ENCODE data around the gene CLSTN2.
A peak's percentile ranks its signal among the peaks of the same experiment; 100 is the strongest.

Gene CLSTN2

DNA sequence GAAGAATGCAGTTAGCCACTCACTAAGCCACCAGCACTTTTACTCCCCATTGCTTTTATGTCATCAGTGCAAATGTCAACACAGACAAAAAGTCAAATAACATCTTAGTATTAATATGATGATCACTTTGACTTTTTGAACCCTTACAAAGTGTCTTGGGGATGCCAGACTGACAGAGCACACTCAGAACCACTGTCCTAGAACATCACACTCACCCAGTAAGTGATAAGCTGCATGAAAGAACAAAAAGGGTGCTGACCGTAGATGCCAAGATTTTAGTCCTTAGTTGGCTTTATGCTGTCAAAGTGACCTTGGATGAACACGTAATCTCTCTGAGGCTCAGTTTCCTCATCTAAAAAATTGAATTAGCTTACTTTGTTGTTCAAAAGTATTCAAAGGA, 463.4 kb downstream of the CLSTN2 start:
- Histone ChIP-seq H2AFZ (ENCODE audit: insufficient read depth, low read length, poor library complexity) (no peak overlapping the region), H2AK5ac (ENCODE audit: low read length) (no peak overlapping the region), H3K9ac (ENCODE audit: low read length) (no peak overlapping the region), H3K27me3 (ENCODE audit: insufficient read depth, low read length) (no peaks in the 10 kb centered on the region), H4K12ac (ENCODE audit: low read depth, low read length) (no peak overlapping the region), H2BK5ac (ENCODE audit: low read depth, low read length, poor library complexity) (no peak overlapping the region), H3K36me3 (ENCODE audit: control insufficient read depth in 1 of 2, insufficient read depth in 2 of 2, low read length in 2 of 2) (no peaks in the 10 kb centered on the region), H3K4ac (ENCODE audit: low read depth, low read length) (no peak overlapping the region), H3K27ac (ENCODE audit: low read depth, low read length) (no peak overlapping the region), H4K91ac (ENCODE audit: low read depth, low read length) (no peak overlapping the region), H3K18ac (ENCODE audit: low read length) (no peak overlapping the region), H2BK12ac (ENCODE audit: low read length) (no peak overlapping the region), H3K4me3 (ENCODE audit: low read depth, low read length) (no peak overlapping the region), H3K4me1 (ENCODE audit: control insufficient read depth in 1 of 2, insufficient read depth in 2 of 2, low read length in 2 of 2) (no peaks in the 10 kb centered on the region), H3K79me1 (ENCODE audit: low read length) (no peaks in the 10 kb centered on the region), H3K4me2 (ENCODE audit: low read length) (no peak overlapping the region), H3K9me3 (ENCODE audit: insufficient read depth, low read depth, low read length) (peaks cover under 1% of the 10 kb centered on the region), H3K79me2 (ENCODE audit: control insufficient read depth, insufficient read depth, low read length, poor library complexity) (no peaks in the 10 kb centered on the region), H2BK120ac (ENCODE audit: insufficient read depth, low read length, poor library complexity) (no peak overlapping the region), H4K8ac (ENCODE audit: low read depth, low read length) (no peak overlapping the region), H3K14ac (ENCODE audit: low read length) (no peak overlapping the region), H3K23ac (ENCODE audit: low read length) (no peak overlapping the region)
- no peak for DNase-seq
- WGBS (ENCODE audit: extremely low coverage, insufficient coverage, insufficient read length), result no CpG with 5 or more reads among the region's 2 CpGs

DNA sequence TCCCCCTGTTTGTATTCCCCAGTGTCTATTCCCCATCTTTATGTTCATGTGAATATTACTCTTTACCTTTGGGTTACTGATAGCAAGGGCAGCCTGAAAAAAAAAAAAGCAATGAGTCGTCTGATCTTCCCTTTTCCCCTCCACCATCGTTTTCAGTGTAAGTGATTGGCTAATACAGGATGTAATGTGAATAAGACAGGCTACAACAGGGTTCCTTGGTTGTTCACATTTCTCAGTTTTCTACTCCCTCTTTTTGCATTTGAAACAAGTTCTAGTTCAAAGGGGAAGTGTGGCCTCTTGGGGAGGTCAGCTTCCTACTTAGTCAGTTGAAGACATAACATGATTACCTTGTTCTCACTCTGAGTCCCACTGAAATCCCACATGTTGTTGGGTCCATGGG, 464.9 kb downstream of the CLSTN2 start:
- Histone ChIP-seq H3K79me2 (ENCODE audit: control insufficient read depth, insufficient read depth, low read length, poor library complexity) (no peaks in the 10 kb centered on the region), H2AK5ac (ENCODE audit: low read length) (no peak overlapping the region), H4K12ac (ENCODE audit: low read depth, low read length) (no peak overlapping the region), H2BK12ac (ENCODE audit: low read length) (no peak overlapping the region), H3K27ac (ENCODE audit: low read depth, low read length) (no peak overlapping the region), H4K8ac (ENCODE audit: low read depth, low read length) (no peak overlapping the region), H3K9me3 (ENCODE audit: insufficient read depth, low read depth, low read length) (peaks cover 5% of the 10 kb centered on the region), H3K4me3 (ENCODE audit: low read depth, low read length) (no peak overlapping the region), H3K36me3 (ENCODE audit: control insufficient read depth in 1 of 2, insufficient read depth in 2 of 2, low read length in 2 of 2) (peaks cover 2 to 9% of the 10 kb centered on the region in 2 experiments), H3K4me2 (ENCODE audit: low read length) (no peak overlapping the region), H3K79me1 (ENCODE audit: low read length) (no peaks in the 10 kb centered on the region), H2BK120ac (ENCODE audit: insufficient read depth, low read length, poor library complexity) (no peak overlapping the region), H3K14ac (ENCODE audit: low read length) (no peak overlapping the region), H3K18ac (ENCODE audit: low read length) (no peak overlapping the region), H2BK5ac (ENCODE audit: low read depth, low read length, poor library complexity) (no peak overlapping the region), H3K4me1 (ENCODE audit: control insufficient read depth in 1 of 2, insufficient read depth in 2 of 2, low read length in 2 of 2) (no peaks in the 10 kb centered on the region), H3K23ac (ENCODE audit: low read length) (no peak overlapping the region), H3K4ac (ENCODE audit: low read depth, low read length) (no peak overlapping the region), H2AFZ (ENCODE audit: insufficient read depth, low read length, poor library complexity) (no peak overlapping the region), H4K91ac (ENCODE audit: low read depth, low read length) (no peak overlapping the region), H3K27me3 (ENCODE audit: insufficient read depth, low read length) (no peaks in the 10 kb centered on the region), H3K9ac (ENCODE audit: low read length) (no peak overlapping the region)
- no peak for DNase-seq
- WGBS (ENCODE audit: extremely low coverage, insufficient coverage, insufficient read length), result no CpG with 5 or more reads among the region's 2 CpGs

DNA sequence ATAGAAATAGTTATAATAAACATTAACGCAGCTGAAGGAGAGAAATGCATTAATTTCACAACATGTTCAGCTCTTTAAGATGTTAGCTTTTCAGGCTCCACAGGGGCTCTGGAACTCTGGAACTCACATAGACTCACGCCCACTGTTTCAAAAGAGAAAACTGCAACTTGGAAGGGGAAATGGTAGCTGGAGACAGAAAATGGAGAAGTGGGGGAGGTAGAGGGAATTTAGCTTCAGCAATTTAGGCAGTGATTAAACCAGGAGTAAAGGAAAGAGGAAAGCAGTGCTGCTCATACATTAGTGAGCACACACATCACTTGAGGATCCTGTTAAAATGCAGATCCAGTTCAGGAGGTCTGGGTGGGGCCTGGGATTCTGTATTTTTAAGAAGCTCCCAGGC, 468.1 kb downstream of the CLSTN2 start:
- Histone ChIP-seq H2AK5ac (ENCODE audit: low read length) (no peak overlapping the region), H3K9ac (ENCODE audit: low read length) (no peak overlapping the region), H2BK120ac (ENCODE audit: insufficient read depth, low read length, poor library complexity) (no peak overlapping the region), H3K27ac (ENCODE audit: low read depth, low read length) (no peak overlapping the region), H4K12ac (ENCODE audit: low read depth, low read length) (no peak overlapping the region), H3K4me1 (ENCODE audit: control insufficient read depth in 1 of 2, insufficient read depth in 2 of 2, low read length in 2 of 2) (no peaks in the 10 kb centered on the region), H3K36me3 (ENCODE audit: control insufficient read depth in 1 of 2, insufficient read depth in 2 of 2, low read length in 2 of 2) (peaks cover 2 to 9% of the 10 kb centered on the region in 2 experiments), H4K91ac (ENCODE audit: low read depth, low read length) (no peak overlapping the region), H3K9me3 (ENCODE audit: insufficient read depth, low read depth, low read length) (peaks cover 5% of the 10 kb centered on the region), H3K27me3 (ENCODE audit: insufficient read depth, low read length) (no peaks in the 10 kb centered on the region), H2BK12ac (ENCODE audit: low read length) (no peak overlapping the region), H3K4me2 (ENCODE audit: low read length) (no peak overlapping the region), H2BK5ac (ENCODE audit: low read depth, low read length, poor library complexity) (no peak overlapping the region), H3K18ac (ENCODE audit: low read length) (no peak overlapping the region), H4K8ac (ENCODE audit: low read depth, low read length) (no peak overlapping the region), H3K4ac (ENCODE audit: low read depth, low read length) (no peak overlapping the region), H2AFZ (ENCODE audit: insufficient read depth, low read length, poor library complexity) (no peak overlapping the region), H3K14ac (ENCODE audit: low read length) (no peak overlapping the region), H3K23ac (ENCODE audit: low read length) (no peak overlapping the region), H3K4me3 (ENCODE audit: low read depth, low read length) (no peak overlapping the region), H3K79me1 (ENCODE audit: low read length) (no peaks in the 10 kb centered on the region), H3K79me2 (ENCODE audit: control insufficient read depth, insufficient read depth, low read length, poor library complexity) (no peaks in the 10 kb centered on the region)
- WGBS (ENCODE audit: extremely low coverage, insufficient coverage, insufficient read length), result no CpG with 5 or more reads among the region's 2 CpGs
- DNase-seq, result no peak

DNA sequence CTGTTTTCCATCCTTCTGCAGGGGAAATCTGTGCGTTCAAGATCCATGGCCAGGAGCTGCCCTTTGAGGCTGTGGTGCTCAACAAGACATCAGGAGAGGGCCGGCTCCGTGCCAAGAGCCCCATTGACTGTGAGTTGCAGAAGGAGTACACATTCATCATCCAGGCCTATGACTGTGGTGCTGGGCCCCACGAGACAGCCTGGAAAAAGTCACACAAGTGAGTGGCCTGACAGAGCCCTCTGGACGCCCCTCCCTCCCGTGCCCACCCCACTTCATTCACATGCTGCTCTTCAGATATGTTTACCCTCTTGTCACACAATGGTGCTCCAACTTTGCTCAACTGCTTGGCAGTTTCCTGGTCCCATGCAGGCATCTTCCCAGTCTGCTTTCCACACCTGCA, 468.6 kb downstream of the CLSTN2 start:
- Histone ChIP-seq H3K18ac (ENCODE audit: low read length) (no peak overlapping the region), H3K9me3 (ENCODE audit: insufficient read depth, low read depth, low read length) (peaks cover 5% of the 10 kb centered on the region), H2BK5ac (ENCODE audit: low read depth, low read length, poor library complexity) (no peak overlapping the region), H3K14ac (ENCODE audit: low read length) (no peak overlapping the region), H4K91ac (ENCODE audit: low read depth, low read length) (no peak overlapping the region), H3K4me1 (ENCODE audit: control insufficient read depth in 1 of 2, insufficient read depth in 2 of 2, low read length in 2 of 2) (no peaks in the 10 kb centered on the region), H4K12ac (ENCODE audit: low read depth, low read length) (no peak overlapping the region), H3K4me2 (ENCODE audit: low read length) (no peak overlapping the region), H3K23ac (ENCODE audit: low read length) (no peak overlapping the region), H3K4me3 (ENCODE audit: low read depth, low read length) (no peak overlapping the region), H3K36me3 (ENCODE audit: control insufficient read depth in 1 of 2, insufficient read depth in 2 of 2, low read length in 2 of 2) (peaks cover 2 to 9% of the 10 kb centered on the region in 2 experiments), H2BK120ac (ENCODE audit: insufficient read depth, low read length, poor library complexity) (no peak overlapping the region), H3K79me2 (ENCODE audit: control insufficient read depth, insufficient read depth, low read length, poor library complexity) (no peaks in the 10 kb centered on the region), H3K27me3 (ENCODE audit: insufficient read depth, low read length) (no peaks in the 10 kb centered on the region), H2AFZ (ENCODE audit: insufficient read depth, low read length, poor library complexity) (no peak overlapping the region), H2BK12ac (ENCODE audit: low read length) (no peak overlapping the region), H4K8ac (ENCODE audit: low read depth, low read length) (no peak overlapping the region), H3K27ac (ENCODE audit: low read depth, low read length) (no peak overlapping the region), H3K9ac (ENCODE audit: low read length) (peak overlapping the region; percentile 29), H3K4ac (ENCODE audit: low read depth, low read length) (no peak overlapping the region), H2AK5ac (ENCODE audit: low read length) (no peak overlapping the region), H3K79me1 (ENCODE audit: low read length) (no peaks in the 10 kb centered on the region)
- no CpG with 5 or more reads among the region's 6 CpGs for WGBS (ENCODE audit: extremely low coverage, insufficient coverage, insufficient read length)
- DNase-seq, result no peak
